GM18907 (cell line): ENCODE measurements around the gene ADGRV1.
"Not testable (repeated sequence)": the region's sequence is repeated elsewhere in the genome, so short reads cannot be mapped to it uniquely, and the experiment has no call there.

Experiments used
- ATAC-seq: cut with Tn5 transposase; IDR thresholded peaks from one replicate; pipeline ENCODE4 v1.9.1; 2021; ENCODE audit warnings: mild to moderate bottlenecking, moderate library complexity; ENCODE audit not compliant: unreplicated experiment

The ADGRV1 gene

DNA sequence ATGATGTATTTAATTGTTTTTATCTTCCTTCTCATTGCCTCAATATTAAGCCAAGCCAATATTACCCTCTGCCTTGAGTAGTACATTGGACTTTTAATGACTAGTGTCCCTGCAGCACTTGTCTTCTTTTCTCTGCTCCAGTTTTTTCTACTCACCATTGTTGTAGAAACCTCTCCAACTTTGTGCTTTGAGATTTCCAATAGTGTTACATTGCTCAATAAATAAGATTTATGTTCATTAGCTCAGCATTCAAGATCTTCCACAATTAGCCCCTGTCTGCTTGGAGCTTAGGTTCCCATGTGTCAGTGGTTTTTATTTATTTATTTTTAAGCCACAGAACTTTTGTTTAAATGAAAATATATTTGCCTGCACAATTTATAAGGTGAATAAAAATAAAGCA is 145.3 kb downstream of the ADGRV1 start:
- ATAC-seq, result no peak

- ATAC-seq, result no peak
Observed at GRCh38 chr5:90707698-90708097, 149.1 kb downstream of the ADGRV1 start.

- ATAC-seq, result peak; percentile 90
Observed at GRCh38 chr5:90709323-90710155, 150.9 kb downstream of the ADGRV1 start.

GRCh38 chr5:90718387-90718786 is 159.8 kb downstream of the ADGRV1 start:
- no peak for ATAC-seq

DNA sequence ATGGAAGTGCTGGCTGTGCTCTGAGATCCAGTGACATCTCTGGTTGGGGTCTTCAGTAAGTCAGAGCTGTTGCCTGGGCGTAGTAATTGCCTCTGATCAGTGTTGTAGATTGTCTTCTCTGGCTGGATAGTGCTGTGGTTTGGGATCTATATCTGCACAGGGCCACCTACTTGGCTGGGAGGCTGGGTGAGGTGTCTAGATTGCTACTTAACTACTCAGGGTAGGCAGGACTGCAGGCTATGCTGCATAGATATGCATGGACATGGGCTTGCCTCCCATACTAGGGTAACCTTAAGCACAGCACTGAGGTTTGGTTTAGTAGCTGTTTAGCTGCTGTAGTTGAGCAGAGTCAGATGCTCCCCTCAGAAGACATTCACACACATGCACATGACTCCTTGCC is 181.0 kb downstream of the ADGRV1 start:
- no peak for ATAC-seq

DNA sequence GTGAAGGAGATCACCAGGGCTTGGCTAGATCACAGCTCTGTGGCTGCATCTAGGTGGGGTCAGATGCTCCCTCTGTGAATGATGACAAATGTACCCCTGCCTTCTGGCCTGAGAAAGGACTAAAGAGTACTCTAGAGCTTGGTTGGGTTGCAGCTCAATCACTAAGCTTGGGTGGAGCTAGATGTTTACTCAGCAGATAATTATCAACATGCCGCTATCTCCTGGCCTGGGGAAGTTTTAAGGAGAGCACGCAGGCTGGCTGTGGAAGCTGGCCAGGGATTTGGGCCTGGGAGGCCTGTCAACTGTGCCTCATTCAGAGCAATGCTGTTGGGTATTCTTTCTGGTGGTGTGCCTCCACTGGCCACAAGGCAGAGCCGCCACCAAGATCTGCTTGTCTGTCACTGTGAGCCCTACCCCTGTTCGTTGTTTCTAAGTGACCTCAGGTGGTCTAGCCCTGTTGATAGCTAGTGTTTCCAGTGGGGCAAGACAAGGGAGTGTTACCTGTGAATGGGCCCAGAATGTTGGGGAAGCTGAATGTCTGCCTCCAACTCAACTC is 181.7 kb downstream of the ADGRV1 start:
- no peak for ATAC-seq

- ATAC-seq, result no peak
Observed at GRCh38 chr5:90741022-90741564, 182.5 kb downstream of the ADGRV1 start.

GRCh38 chr5:90746119-90746518 is 187.5 kb downstream of the ADGRV1 start:
- ATAC-seq, result no peak

- no peak for ATAC-seq
Observed at GRCh38 chr5:90747175-90747574, 188.6 kb downstream of the ADGRV1 start.

- no peak for ATAC-seq
Observed at GRCh38 chr5:90747693-90748092, 189.1 kb downstream of the ADGRV1 start.

DNA sequence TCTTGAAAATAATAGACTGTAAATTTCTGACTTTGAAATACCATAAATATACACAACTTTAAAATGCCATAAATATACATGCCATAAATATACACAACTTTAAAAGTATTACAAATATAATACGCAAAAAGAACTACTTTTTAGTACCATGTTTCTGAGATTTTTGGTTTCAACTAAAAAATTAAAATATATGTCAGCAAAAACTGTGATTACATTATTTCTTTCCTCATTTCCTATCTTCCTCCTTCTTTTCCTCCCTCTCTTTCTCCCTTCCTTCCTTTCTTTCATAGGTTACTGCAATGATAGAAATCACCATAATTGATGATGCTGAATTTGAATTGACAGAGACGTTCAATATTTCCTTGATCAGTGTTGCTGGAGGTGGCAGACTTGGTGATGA is 200.5 kb downstream of the ADGRV1 start:
- no peak for ATAC-seq

DNA sequence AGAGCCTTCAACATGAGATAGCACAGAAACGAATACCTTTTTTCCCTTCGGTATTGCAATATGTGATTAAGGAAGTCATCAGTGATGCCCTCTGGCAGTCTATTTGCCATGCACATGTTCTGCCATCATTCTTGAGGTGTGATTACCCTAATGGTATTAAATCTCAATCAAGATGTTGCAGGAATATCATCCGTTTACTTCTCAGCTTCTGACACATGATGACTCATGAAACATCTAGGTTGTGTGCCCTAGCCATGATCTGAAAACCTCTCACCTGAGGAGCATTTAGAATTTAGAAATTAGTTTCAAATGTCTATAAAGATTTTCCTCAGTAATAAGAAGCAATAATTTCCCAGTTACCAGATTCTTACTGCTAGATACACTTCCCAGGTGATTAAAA is 209.1 kb downstream of the ADGRV1 start:
- ATAC-seq, result no peak

DNA sequence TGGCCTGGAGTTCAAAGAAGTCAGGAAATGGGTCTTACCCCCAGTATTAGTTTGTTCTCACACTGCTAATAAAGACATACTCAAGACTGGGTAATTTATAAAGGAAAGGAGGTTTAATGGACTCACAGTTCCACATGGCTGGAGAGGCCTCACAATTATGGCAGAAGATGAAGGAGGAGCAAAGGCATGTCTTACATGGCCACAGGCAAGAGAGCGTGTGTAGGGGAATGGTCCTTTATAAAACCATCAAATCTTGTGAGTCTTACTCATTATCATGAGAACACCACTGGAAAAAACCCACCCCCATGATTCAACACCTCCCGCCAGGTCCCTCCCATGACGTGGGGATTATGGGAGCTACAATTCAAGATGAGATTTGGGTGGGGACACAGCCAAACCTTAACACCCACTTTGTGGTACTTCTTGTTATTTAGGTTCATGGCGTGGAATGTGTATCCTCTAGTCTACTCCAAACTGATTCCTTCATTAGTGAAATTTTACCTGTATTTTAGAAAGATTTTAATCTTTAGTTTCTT is 211.5 kb downstream of the ADGRV1 start:
- not testable (repeated sequence) for ATAC-seq

GRCh38 chr5:90777959-90778358 is 219.4 kb downstream of the ADGRV1 start:
- ATAC-seq, result no peak

DNA sequence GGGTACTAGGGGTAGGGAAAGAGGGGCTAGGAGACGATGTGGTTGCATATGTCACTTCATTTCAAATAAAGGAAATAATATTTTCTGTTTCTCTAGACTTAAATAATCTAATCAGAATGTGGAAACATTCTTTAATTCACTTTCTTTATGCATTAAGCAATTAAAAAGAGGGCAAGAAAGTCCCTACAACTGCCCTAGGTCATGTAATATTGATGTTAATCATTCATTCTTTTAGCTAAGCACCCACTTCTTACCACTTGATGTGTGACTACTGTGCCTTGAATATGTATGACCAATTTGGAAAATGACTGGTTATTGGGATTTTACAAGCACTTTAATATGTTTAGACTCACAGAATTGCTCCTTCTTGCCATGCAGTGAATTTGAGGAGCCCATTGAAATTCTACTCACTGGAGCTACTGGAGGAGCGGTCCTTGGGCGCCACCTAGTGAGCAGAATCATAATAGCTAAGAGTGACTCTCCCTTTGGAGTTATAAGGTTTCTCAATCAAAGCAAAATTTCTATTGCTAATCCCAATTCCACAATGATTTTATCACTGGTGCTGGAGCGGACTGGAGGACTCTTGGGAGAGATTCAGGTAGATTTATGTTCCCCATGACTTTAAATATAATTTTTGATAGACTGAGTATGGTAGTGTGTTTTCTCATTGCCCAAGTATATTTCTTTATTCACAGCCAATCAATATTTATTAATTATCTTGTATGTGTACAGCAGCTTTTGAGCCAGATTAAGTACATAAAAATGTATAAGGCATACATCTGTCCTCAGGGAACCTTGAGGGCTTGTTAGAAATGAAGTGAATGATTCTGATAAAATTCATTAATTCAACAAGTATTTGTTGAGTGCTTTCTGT is 225.1 kb downstream of the ADGRV1 start:
- peak; percentile 93 for ATAC-seq

- ATAC-seq, result no peak
Observed at GRCh38 chr5:90786756-90787155, 228.2 kb downstream of the ADGRV1 start.

DNA sequence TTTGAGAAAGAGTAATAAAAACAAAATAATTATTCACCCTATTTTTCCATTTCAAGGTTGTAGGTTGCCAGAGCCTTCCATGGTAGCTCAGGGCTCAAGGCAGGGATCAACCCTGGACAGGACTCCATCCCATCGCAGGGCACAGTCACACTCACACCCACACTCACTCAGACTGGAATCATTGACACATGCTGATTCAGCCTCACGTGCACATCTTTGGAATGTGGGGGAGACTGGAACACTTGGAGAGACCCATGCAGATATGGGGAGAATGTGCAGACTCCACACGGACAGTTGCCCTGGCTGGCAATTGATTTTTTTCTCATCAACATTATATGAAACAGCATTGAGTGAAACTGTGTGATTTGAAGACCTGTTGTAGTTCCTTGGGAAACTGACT is 234.1 kb downstream of the ADGRV1 start:
- ATAC-seq, result no peak

DNA sequence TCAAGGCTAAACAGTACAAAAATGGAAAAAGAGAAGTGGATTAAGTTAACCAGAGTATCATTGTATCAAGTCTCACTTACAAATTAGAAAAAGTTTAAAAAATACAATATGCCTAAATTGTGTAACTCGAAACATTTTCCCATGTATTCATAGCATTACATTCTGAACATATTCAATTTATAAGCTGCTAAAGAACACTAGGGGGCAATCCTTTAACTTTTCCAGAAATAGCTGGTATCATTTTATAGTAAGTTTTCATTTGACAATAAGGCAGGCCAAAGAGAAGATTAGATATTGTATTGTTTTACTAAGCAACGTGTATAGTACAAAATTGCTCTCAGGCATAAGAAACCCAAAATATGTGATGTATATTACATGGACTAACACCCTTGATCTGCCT is 234.6 kb downstream of the ADGRV1 start:
- ATAC-seq, result no peak

GRCh38 chr5:90796919-90797318 is 238.3 kb downstream of the ADGRV1 start:
- ATAC-seq, result not testable (repeated sequence)

GRCh38 chr5:90800082-90800481 is 241.5 kb downstream of the ADGRV1 start:
- ATAC-seq, result not testable (repeated sequence)

GRCh38 chr5:90800515-90800914 is 241.9 kb downstream of the ADGRV1 start:
- ATAC-seq, result not testable (repeated sequence)
